Hepatocyte (in vitro differentiated cells): ENCODE measurements around the gene ITPK1.

Experiments used
- CTCF ChIP-seq: fragments of 200-600 bp; sonication (generic); IDR thresholded peaks from 2 replicates; pipeline ENCODE4 v1.5.1; 2016; ENCODE audit warnings: antibody characterized with exemption, mild to moderate bottlenecking; ENCODE audit not compliant: poor library complexity
- EZH2 ChIP-seq: fragments of 200-600 bp; sonication (generic); IDR thresholded peaks from 2 replicates; pipeline ENCODE4 v1.6.1; 2016; ENCODE audit warnings: antibody characterized with exemption, mild to moderate bottlenecking, borderline replicate concordance

DNA sequence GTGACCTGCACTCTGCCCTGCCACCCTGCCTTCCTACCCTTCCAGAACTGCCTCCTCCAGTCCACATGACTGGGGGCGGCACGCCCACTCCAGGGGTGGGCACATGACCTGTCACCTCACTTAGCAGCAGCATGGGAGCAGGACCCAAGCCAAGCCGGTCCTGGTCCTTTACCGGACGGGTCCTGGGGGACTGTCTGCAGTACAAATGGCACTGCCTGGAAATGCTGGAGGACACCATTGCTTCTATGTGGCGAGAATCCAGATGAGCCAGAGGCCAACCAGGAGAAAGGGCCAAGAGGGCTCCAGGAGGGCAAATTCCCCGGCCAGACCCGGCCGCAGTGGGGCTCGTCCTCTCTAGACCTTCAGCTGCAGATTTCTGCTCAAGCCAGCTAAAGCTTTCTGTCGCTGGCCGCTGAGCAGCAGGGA, 33.1 kb downstream of the ITPK1 start:
- TF ChIP-seq CTCF, result no peak
- TF ChIP-seq EZH2, result no peak
